ENCODE measurements around the gene CGA.

Gene CGA

DNA sequence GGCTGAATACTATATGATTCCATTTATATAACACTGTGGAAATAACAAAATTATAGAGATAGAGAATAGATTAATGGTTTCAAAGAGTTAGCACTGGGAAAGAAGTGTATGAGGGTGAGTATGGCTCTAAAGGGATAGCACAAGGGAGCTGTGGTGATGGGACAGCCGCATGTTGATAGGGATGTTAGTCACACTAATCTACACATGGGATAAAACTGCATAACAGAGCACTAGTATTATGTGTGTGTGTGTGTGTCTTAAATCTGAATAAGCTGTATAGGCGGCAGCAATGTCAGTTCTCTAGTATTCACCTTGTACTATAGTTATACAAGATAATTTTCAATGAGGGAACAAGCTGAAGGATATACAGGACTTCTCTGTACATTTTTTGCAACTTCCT lies 5.8 kb downstream of the CGA start:
- no peak overlapping the region for H3K4me3 ChIP-seq (ENCODE audit: low read depth, low read length)
- no peak for DNase-seq (ENCODE audit: low read depth)
- TF ChIP-seq CTCF (IDR thresholded peaks at IDR 0.05; ENCODE audit: low read depth, low read length) = no peak
- TF ChIP-seq, protein P1, sequence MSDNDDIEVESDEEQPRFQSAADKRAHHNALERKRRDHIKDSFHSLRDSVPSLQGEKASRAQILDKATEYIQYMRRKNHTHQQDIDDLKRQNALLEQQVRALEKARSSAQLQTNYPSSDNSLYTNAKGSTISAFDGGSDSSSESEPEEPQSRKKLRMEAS (IDR thresholded peaks at IDR 0.05; ENCODE audit: low read depth, low read length) = no peak
- no peak for TF ChIP-seq MYC (IDR thresholded peaks at IDR 0.05; ENCODE audit: low read depth, low read length)
- TF ChIP-seq POLR2A (IDR thresholded peaks at IDR 0.05; ENCODE audit: extremely low read depth, insufficient read length) = no peak

DNA sequence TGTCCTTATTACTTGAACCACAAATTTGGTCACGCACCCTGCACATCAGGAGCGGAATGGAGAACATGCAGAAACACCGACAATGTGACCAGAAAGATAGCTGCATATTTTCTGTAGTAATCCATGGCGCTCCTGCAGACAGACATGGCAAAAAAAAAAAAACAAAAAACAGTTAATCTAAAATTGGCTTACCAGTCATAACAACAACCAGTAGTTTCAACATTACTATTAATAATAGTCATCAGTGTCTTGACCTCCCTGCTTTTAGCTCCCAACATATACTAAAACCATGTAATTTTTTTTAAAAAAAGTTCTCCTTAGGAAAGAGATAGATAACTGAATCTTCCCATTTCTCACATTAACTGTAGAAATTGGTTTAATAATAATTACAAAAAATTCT lies 6.8 kb downstream of the CGA start:
- no peak overlapping the region for H3K4me3 ChIP-seq (ENCODE audit: low read depth, low read length)
- DNase-seq (ENCODE audit: low read depth) = no peak
- no peak for TF ChIP-seq MYC (IDR thresholded peaks at IDR 0.05; ENCODE audit: low read depth, low read length)
- TF ChIP-seq POLR2A (IDR thresholded peaks at IDR 0.05; ENCODE audit: extremely low read depth, insufficient read length) = no peak
- TF ChIP-seq, protein P1 (IDR thresholded peaks at IDR 0.05; ENCODE audit: low read depth, low read length) = no peak
- no peak for TF ChIP-seq CTCF (IDR thresholded peaks at IDR 0.05; ENCODE audit: low read depth, low read length)

- H3K4me3 ChIP-seq (ENCODE audit: low read depth, low read length) = no peak overlapping the region
- DNase-seq (ENCODE audit: low read depth) = no peak
- TF ChIP-seq CTCF (IDR thresholded peaks at IDR 0.05; ENCODE audit: low read depth, low read length) (no peak), MYC (IDR thresholded peaks at IDR 0.05; ENCODE audit: low read depth, low read length) (no peak), POLR2A (IDR thresholded peaks at IDR 0.05; ENCODE audit: extremely low read depth, insufficient read length) (no peak)
- TF ChIP-seq, protein P1 (IDR thresholded peaks at IDR 0.05; ENCODE audit: low read depth, low read length) = no peak
Observed at GRCh38 chr6:87082160-87082721, 12.7 kb downstream of the CGA start.

DNA sequence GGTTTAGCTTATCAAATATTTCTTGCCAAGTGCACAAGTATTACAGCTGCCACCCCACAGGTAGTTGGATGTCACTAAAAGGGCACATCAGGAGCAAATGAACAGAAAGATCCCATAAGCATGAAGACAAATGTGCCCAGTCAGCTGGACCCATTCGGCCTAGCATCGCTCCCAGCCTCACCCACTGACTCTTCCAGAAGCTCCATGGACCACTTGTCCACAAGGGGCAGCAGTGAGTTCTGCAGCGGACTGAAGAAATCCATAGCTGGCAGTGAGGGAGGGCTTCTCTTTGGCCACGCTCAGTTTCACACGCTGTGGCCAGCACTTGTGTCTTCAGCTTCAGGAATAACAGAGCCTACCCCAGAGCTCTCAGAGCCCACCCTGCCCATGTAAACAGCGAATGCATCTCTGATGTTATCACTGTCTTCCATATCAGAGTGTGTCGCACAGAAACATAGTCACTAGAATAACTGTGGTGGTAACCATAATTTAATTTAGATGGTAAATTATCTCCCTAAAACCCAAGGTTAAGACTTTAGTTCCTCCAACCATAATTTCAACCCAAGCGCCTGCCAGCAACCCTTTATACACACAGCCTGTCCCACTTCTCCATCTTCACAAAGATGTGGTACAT lies 15.8 kb downstream of the CGA start:
- H3K4me3 ChIP-seq (ENCODE audit: low read depth, low read length) = no peak overlapping the region
- TF ChIP-seq POLR2A (IDR thresholded peaks at IDR 0.05; ENCODE audit: extremely low read depth, insufficient read length) (no peak), CTCF (IDR thresholded peaks at IDR 0.05; ENCODE audit: low read depth, low read length) (peak; percentile 97), MYC (IDR thresholded peaks at IDR 0.05; ENCODE audit: low read depth, low read length) (no peak)
- TF ChIP-seq, protein P1 (IDR thresholded peaks at IDR 0.05; ENCODE audit: low read depth, low read length) = no peak
- DNase-seq (ENCODE audit: low read depth) = peak; percentile 77

- DNase-seq (ENCODE audit: low read depth) = no peak
- TF ChIP-seq MYC (IDR thresholded peaks at IDR 0.05; ENCODE audit: low read depth, low read length) (no peak), POLR2A (IDR thresholded peaks at IDR 0.05; ENCODE audit: extremely low read depth, insufficient read length) (no peak), CTCF (IDR thresholded peaks at IDR 0.05; ENCODE audit: low read depth, low read length) (no peak)
- TF ChIP-seq, protein P1 (IDR thresholded peaks at IDR 0.05; ENCODE audit: low read depth, low read length) = no peak
- no peak overlapping the region for H3K4me3 ChIP-seq (ENCODE audit: low read depth, low read length)
Observed at GRCh38 chr6:87075168-87075567, 19.7 kb downstream of the CGA start.
